CD4-positive, alpha-beta T cell treated with Interleukin-12 subunit alpha and Interleukin-12 subunit beta, for 1 hour (primary cell): ENCODE results near the gene SYNGR1.
"Not testable (repeated sequence)": the region's sequence is repeated elsewhere in the genome, so short reads cannot be mapped to it uniquely, and the experiment has no call there.

Experiments
- DNase-seq: peaks from one replicate; pipeline ENCODE4 v3.0.0-alpha.2; 2020

SYNGR1 gene

GRCh38 chr22:39352306-39352891 lies 2.6 kb downstream of the SYNGR1 start:
- DNase-seq = no peak

GRCh38 chr22:39353346-39353745 lies 3.6 kb downstream of the SYNGR1 start:
- DNase-seq = peak; percentile 26

GRCh38 chr22:39355080-39355479 lies 5.3 kb downstream of the SYNGR1 start:
- DNase-seq = no peak

- not testable (repeated sequence) for DNase-seq
Observed at GRCh38 chr22:39355805-39356204, 6.0 kb downstream of the SYNGR1 start.

GRCh38 chr22:39356464-39356863 lies 6.7 kb downstream of the SYNGR1 start:
- no peak for DNase-seq

GRCh38 chr22:39357110-39358108 lies 7.6 kb downstream of the SYNGR1 start:
- DNase-seq = not testable (repeated sequence)

GRCh38 chr22:39358197-39358596 lies 8.4 kb downstream of the SYNGR1 start:
- not testable (repeated sequence) for DNase-seq

GRCh38 chr22:39359659-39360195 lies 9.9 kb downstream of the SYNGR1 start:
- DNase-seq = no peak

- no peak for DNase-seq
Observed at GRCh38 chr22:39360242-39360641, 10.5 kb downstream of the SYNGR1 start.

- DNase-seq = no peak
Observed at GRCh38 chr22:39360674-39361413, 11.1 kb downstream of the SYNGR1 start.

GRCh38 chr22:39361496-39361895 lies 11.7 kb downstream of the SYNGR1 start:
- DNase-seq = no peak

GRCh38 chr22:39362271-39362670 lies 12.5 kb downstream of the SYNGR1 start:
- no peak for DNase-seq

- DNase-seq = no peak
Observed at GRCh38 chr22:39362932-39363331, 13.1 kb downstream of the SYNGR1 start.

- no peak for DNase-seq
Observed at GRCh38 chr22:39363751-39364515, 14.1 kb downstream of the SYNGR1 start.

GRCh38 chr22:39364714-39365491 lies 15.1 kb downstream of the SYNGR1 start:
- DNase-seq = no peak

- DNase-seq = no peak
Observed at GRCh38 chr22:39365492-39365780, 15.6 kb downstream of the SYNGR1 start.

GRCh38 chr22:39367035-39367434 lies 17.2 kb downstream of the SYNGR1 start:
- no peak for DNase-seq

GRCh38 chr22:39368461-39368911 lies 18.7 kb downstream of the SYNGR1 start:
- DNase-seq = no peak

GRCh38 chr22:39369186-39369585 lies 19.4 kb downstream of the SYNGR1 start:
- DNase-seq = no peak

GRCh38 chr22:39369586-39369985 lies 19.8 kb downstream of the SYNGR1 start:
- no peak for DNase-seq

GRCh38 chr22:39371732-39372131 lies 21.9 kb downstream of the SYNGR1 start:
- DNase-seq = no peak

- DNase-seq = no peak
Observed at GRCh38 chr22:39374191-39374590, 24.4 kb downstream of the SYNGR1 start.
